Mucosa of descending colon (tissue), 3 donors: ENCODE measurements around the gene FCER1G. TPM values are rescaled to one million over a fixed set of nuclear protein-coding genes. Genes with fewer than 3 reads are reported as not detected.
A peak's percentile ranks its signal among the peaks of the same experiment; 100 is the strongest.

Source experiments
- ATAC-seq: fragments of 200-7000 bp; cut with Tn5 transposase; one replicate; pipeline ENCODE4 v1.9.1; 2020; ENCODE audit warnings: mild to moderate bottlenecking, moderate library complexity
- DNase-seq, 3 donors: peaks; one replicate each; pipeline ENCODE4 v3.0.0-alpha.2; 2020
- H3K36me3 ChIP-seq: fragments of 200-600 bp; one replicate; pipeline ENCODE4 v1.8.0; 2021; ENCODE audit warnings: low read depth, mild to moderate bottlenecking
- H3K4me1 ChIP-seq: fragments of 200-600 bp; one replicate; pipeline ENCODE4 v1.8.0; 2021; ENCODE audit warnings: low read depth, mild to moderate bottlenecking
- H3K4me3 ChIP-seq: fragments of 200-600 bp; one replicate; pipeline ENCODE4 v1.8.0; 2021; ENCODE audit warnings: mild to moderate bottlenecking
- H3K9me3 ChIP-seq: fragments of 200-600 bp; one replicate; pipeline ENCODE4 v1.8.0; 2021; ENCODE audit warnings: mild to moderate bottlenecking
- CTCF ChIP-seq: fragments of 200-600 bp; IDR thresholded peaks from one replicate; pipeline ENCODE4 v1.8.0; 2022; ENCODE audit warnings: antibody characterized with exemption, mild to moderate bottlenecking
- intact Hi-C, 2 donors: fragments of 100-400 bp; cut with DNase I in 1 of 2; cut with micrococcal nuclease in 1 of 2; formaldehyde crosslinking; loops; one replicate each; pipeline versions ENCODE4 v1.11.0 to v1.11.1; 2022; cut with DNase I, micrococcal nuclease
- total RNA-seq, 3 donors: library from RNA; stranded (reverse); fragmentation: NEBNext Ultra II Directional in 2 of 3; extraction: Animal tissue kit (Norgen Biotek cat#: 25700) in 2 of 3; gene quantifications; one replicate each; pipeline versions ENCODE4 v1.2.1 to v1.2.4, GENCODE V29; 2021 to 2023
- donor health status: DM: no; HTN: no; CAD: no; lungs with moderate emphysema.
- donor health status: DM: no; HTN: no; CAD: no.
- donor health status: DM: no; HTN: yes; CAD: no.

FCER1G gene
- total RNA-seq, 3 donors from 2014 or later = 5.8 to 43.9 (median 27.1) TPM

- H3K4me1 ChIP-seq = peaks cover 13% of the 10 kb centered on the region
- TF ChIP-seq CTCF = no peak
- no peak overlapping the region for H3K4me3 ChIP-seq
- ATAC-seq (no peak), DNase-seq (no peak)
- no peaks in the 10 kb centered on the region for H3K36me3 ChIP-seq
- no peaks in the 10 kb centered on the region for H3K9me3 ChIP-seq
- intact Hi-C loops = no loop called here
Observed at GRCh38 chr1:161171696-161172095, 43.4 kb upstream of the FCER1G start.

- Histone ChIP-seq H3K4me3 (no peak overlapping the region), H3K36me3 (no peaks in the 10 kb centered on the region), H3K4me1 (peaks cover 8% of the 10 kb centered on the region), H3K9me3 (no peaks in the 10 kb centered on the region)
- ATAC-seq = no peak
- no peak for TF ChIP-seq CTCF
- no peak for DNase-seq
- intact Hi-C loops = no loop called here
Observed at GRCh38 chr1:161172349-161172748, 42.7 kb upstream of the FCER1G start.

- no peak for TF ChIP-seq CTCF
- intact Hi-C loops = no loop called here
- no peak for ATAC-seq
- DNase-seq = no peak
- Histone ChIP-seq H3K9me3 (no peaks in the 10 kb centered on the region), H3K4me1 (peaks cover 8% of the 10 kb centered on the region), H3K36me3 (no peaks in the 10 kb centered on the region), H3K4me3 (no peak overlapping the region)
Observed at GRCh38 chr1:161172776-161173376, 42.2 kb upstream of the FCER1G start.

- Histone ChIP-seq H3K4me1 (peaks cover 8% of the 10 kb centered on the region), H3K9me3 (no peaks in the 10 kb centered on the region), H3K36me3 (no peaks in the 10 kb centered on the region), H3K4me3 (no peak overlapping the region)
- DNase-seq (peak in 1 of 3 donors; percentile 17), ATAC-seq (no peak)
- TF ChIP-seq CTCF = no peak
- intact Hi-C loops = no loop called here
Observed at GRCh38 chr1:161173711-161174110, 41.4 kb upstream of the FCER1G start.

- intact Hi-C loops = no loop called here
- no peaks in the 10 kb centered on the region for H3K36me3 ChIP-seq
- no peak for ATAC-seq
Observed at GRCh38 chr1:161174911-161175310, 40.2 kb upstream of the FCER1G start.

More at GRCh38 chr1:161174911-161175310, 40.2 kb upstream of the FCER1G start:
- Histone ChIP-seq H3K4me1 (peaks cover 8% of the 10 kb centered on the region), H3K9me3 (no peaks in the 10 kb centered on the region), H3K4me3 (no peak overlapping the region)
- DNase-seq = peak in 1 of 3 donors; percentile 22
- TF ChIP-seq CTCF = no peak
